ENCODE measurements around the gene APBA2.

APBA2 gene

DNA sequence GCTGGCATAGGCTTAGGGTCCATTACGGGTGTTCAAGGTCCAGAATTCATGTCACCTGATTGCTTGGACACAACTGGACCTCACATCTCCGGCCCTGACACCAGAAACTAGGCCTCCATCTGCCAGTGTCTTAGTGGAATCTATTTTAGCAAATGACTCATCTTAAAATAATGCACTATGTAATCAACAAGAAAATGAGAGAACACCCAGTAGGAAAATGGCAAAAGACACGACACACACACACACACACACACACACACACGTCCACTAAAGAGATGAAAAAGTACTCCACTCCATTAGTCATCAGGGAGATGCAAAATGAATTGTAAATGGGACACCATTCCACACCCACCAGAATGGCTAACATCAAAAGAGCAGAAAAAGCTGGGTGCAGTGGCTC, 11.2 kb downstream of the APBA2 start:
- no peak for DNase-seq (ENCODE audit: low read depth)

DNA sequence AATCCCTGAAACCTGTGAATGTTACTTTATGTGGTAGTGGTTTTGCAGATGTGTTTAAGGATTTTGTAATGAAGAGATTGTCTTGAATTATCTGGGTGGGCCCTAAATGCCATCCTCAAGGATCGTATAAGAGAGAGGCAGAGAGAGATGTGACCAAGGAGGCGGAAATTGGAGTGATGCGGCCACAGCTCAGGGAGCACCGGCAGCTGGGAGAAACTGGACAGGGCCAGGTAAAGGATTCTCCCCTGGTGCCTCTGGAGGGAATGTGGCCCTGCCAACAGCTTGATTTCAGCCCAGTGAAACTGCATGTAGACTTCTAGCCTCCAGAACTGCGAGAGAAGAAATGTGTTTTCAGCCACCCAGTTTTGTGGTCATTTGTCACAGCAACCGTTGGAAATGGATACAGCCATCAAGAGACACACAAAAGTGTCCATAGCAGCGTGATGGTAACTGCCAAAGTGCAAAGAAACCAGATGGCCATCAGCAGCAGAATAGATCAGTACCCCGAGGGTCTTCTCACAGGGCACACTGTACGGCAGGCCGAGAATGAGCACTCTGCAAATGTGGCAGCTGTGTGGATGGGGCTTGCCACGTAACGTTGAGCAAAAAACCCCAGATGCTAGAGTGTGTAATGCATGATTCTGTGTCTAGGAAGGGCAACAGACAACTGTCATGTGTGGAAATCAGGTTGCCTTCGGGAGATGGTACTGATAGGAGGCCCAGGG, 12.2 kb downstream of the APBA2 start:
- DNase-seq (ENCODE audit: low read depth), result no peak

DNA sequence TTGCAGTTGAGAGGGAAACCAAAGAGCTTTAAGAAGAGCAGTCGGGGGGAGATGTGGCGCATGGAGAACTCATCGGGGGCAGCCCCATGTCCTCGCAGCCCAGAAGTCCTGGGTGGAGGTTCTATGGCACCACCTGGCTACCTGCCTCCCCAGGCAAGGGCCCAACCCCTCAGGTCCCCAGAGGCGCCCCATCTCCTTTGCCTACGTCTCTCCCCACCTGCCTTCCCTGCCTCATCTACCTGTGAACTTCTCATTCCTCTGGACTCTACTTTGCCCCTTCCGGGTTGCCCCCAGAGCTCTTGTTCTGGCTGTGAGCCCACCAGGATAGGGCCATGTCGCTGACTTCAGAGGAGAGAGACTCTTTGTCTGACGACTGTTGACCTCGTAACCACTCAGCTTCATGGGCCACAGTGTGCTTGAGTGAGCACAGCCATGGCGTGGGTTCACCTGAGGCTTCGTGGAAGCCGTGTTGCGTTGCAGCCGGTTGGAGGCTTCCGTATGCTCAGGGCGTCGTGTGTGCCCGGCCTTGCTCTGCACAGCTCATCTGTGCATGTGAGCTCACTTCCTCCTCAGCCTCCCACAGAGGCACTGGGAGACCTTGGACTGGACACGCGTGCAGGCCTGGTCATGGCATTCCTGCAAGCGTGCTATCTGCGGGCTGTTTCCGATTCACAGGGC, 13.4 kb downstream of the APBA2 start:
- DNase-seq (ENCODE audit: low read depth), result no peak

DNA sequence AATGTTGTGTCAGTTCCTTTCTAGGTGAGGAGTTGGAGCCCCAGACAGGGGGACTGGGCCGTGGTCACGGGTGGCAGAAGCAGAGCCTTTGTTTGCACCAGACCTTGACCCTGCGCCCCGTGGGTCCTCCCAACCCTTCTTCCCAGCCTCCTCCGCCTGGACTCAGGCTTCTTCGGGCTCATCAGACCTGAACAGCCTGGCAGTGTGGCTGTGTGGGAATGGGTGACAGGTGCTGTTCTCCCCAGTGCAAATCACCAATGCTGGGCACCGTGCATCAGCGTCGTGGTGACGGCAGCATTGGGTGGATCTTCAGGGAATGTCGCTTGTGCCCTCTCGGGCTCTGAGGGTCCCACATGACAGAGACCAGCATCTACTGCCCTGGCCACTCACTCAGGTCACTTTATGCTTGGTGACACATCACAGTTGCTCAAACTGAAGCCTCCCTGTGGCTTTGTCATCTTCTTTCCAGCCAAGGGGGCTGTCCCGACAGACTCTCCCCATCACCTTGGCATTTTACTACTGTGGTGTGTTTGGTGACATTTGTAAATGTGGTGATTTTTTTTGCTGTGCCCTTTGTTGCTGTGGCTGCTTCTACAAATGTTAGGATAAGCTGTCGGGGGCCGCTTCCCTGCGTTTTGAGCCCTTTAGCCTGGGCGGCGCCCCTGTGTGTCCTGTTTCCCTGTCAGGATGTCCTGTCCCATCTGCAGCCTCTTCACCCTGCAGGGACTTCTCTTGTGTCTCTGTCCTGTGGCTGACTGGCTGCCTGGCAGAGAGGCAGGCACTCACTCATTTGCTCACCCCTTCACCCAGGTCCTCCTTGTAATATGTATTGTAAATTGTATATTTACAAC, 14.5 kb downstream of the APBA2 start:
- no peak for DNase-seq (ENCODE audit: low read depth)

DNA sequence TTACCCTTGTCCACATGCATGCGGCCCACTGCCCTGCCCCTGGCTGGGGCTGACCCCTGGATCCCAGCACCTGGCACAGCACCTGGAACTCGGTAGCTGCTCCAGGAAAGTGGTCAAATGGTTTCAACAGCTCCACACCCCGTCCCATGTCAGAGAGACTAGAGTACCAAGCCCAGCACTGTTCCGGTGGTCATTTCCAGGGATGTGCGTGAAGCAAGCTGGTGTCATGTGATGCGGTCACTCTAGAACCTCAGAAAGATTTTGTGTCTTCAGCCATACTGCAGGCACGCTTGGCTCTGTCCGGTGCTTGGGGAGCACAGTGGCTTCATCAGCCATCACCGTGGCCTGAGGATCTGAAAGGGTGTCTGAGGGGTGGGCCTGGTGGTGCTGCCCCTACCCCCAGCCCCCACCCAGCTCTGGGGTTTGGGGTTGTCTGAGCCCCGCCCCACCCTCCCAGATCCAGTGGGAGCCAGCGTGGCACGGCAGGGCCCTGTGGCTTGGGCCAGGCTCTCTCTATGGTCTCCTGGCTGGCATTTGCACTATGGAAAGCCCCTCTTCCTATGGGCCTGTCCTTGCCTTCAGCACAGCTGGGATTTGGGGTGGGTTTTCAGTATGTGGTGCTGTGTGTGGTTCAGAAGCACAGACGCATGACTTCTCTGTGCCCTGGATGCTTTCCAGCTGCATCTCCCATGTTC, 15.3 kb downstream of the APBA2 start:
- DNase-seq (ENCODE audit: low read depth), result no peak

DNA sequence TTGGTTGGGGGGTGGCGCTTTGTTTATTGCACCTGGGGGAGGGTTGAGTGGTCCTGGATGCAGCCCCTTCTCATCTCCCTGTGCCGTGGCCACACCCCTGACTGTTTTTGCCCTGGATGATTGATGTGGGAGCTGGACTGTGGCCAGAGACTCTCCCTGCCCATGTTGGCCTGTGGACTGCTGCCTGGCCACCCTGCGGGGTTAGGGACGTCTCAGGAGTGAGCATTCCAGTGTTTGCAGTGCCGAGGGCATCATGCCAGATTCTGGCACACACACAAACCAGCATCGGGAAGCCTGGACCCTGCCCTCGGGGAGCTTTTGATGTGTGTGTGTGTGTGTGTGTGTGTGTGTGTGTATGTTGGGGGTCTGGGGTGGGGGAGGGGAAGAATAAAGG, 15.8 kb downstream of the APBA2 start:
- no peak for DNase-seq (ENCODE audit: low read depth)

DNA sequence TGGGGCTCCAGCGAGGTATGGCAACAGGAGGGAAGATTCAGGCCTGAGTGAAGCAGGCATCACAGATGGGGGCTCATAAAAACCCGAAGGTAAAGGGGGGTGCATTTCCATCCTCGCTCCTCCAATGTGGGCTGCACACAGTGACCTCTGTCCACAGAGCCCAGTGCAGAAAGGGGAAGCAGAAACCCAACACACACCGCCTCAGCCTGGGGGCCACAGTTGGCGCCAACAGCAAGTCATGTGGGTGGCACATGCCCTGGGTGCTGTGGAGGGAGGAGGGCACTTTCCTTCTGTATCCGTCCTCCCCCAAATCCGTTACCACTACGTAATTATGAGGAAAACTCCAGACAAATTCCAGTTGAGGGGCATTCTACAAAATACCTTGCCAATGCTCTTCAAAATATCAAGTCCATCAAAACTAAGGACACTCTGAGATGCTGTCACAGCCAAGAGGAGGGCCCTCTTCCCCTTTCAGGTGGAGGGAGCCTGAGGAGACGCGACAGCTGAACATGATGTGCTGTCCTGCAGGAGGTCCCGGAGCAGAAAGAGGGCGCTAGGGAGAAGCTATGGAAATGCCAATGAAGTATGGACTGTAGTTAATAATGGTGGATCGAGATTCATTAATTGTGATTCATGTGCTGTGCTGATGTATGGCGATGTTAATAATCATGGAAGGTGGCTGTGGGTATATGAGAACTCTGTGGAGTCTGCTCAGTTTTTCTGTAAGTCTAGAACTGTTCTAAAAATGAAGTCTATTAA, 16.4 kb downstream of the APBA2 start:
- no peak for DNase-seq (ENCODE audit: low read depth)

DNA sequence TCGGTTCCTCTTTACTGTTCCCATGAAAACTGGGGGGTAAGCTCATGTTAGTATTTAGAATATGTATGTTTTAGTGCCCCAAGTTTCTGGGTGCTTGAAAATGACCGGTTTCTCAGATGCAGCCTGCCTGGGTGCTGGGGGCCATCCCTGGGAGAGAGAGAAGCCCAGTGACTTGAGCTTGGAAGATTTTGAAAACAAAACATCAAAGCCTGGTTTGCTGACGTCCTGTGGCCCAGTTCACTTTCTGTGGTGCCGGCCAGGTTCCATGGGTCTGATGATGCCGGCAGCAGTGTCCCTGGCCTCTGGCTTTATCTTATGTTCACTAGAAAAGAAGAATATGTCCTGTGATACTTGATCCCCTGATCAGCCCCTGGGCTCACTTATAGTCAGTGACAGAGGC, 17.1 kb downstream of the APBA2 start:
- no peak for DNase-seq (ENCODE audit: low read depth)

DNA sequence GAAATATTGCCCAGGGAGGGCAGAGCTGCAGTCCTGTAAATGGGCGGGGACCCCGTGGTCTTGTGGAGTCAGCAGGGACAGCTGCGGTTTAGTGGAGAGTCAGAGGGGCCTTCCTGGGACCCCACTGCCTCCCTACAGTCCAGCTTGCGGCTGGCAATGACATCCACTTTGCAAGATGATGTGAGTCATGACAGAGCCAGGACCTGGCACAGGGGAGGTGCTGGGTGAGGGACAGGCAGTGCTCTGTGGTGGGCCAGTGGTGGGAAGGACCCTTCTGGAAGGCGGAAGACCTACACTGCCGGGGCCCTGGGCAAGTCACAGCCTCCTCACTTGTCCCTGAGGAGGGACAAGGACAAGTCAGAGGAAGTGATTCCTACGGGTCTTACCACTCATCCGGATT, 17.8 kb downstream of the APBA2 start:
- DNase-seq (ENCODE audit: low read depth), result no peak

DNA sequence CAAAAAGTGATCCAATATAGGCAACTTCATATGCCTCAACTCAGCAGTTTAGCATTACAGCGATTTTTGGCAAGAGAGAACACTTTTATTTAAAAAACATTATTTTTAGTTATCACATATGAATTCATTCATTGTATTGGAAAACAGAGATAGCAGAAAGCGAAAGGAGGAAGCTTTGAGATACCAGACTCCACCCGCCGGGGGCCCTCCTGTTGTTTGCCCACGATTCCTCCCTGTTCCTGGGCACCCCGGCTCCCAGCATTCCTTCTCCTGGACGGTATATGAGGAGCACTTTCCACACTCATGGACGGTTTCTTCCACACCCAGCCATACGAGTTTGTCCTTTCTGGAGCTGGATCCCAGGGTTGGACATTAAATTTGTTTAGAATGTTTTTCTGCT, 18.2 kb downstream of the APBA2 start:
- no peak for DNase-seq (ENCODE audit: low read depth)

DNA sequence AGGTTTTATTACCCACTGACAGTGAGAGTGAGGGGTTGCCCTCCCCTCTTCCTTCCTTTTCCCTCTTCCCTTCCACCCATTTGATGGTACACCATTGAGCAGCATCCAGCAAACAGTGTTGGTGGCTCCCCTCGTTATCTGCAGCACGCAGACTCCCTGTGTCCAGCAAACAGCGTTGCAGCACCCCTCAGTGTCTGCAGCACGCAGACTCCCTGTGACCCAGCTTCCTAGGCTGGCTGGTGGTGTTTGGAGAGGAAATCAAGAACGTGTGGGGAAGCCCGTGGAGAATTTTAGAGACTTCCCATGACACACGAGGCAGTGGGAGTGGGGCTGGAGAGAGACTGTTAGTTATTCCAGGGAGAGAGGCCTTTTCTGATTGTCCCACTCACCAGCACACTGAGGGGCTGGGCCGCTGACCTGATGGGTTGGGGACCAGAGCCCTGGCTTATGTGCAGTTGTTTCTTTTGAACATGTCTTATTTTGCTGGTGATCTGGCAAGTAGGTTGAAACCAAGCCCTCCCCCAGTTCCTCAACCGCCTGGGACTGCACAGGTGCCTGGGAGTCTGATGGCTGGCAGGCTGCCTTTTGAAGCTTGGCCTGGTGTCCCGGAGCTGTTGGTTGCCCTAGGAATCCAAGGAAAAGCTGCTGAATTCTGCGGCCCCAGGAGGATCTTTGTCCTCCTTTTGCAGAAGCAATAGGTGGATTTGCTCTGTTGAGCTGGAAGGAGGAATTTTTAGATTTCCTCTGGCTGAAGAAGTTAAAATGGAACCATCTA, 19.0 kb downstream of the APBA2 start:
- no peak for DNase-seq (ENCODE audit: low read depth)

DNA sequence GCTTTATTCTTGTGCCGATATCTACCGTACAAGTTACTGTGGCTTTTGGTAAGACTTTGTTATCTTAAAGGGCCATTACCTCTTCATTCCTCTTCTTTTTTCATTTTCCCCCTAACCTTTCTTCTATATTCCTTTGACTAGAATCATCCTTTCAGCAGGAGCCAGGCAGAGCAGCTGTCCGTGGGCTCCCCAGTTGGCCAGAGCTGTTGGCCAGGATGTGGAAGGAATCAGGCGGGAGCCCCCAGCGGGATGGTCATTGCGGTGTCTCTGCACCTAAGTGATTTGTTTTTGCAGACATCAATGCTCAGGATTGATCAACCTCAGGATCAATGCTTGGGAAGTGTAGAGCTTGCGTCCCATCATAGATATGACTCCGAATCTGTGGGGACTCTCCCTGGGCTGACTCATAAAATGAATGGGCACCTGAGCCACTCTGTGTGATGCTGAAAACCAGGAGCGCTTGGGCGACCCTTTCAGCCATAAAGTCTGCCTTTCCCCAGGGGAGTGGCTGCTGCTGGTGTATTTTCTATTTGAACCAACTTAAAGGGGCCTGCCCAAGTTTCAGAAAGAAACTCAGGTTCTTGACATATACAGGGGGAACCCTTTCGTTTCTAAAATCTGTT, 21.7 kb downstream of the APBA2 start:
- no peak for DNase-seq (ENCODE audit: low read depth)

DNA sequence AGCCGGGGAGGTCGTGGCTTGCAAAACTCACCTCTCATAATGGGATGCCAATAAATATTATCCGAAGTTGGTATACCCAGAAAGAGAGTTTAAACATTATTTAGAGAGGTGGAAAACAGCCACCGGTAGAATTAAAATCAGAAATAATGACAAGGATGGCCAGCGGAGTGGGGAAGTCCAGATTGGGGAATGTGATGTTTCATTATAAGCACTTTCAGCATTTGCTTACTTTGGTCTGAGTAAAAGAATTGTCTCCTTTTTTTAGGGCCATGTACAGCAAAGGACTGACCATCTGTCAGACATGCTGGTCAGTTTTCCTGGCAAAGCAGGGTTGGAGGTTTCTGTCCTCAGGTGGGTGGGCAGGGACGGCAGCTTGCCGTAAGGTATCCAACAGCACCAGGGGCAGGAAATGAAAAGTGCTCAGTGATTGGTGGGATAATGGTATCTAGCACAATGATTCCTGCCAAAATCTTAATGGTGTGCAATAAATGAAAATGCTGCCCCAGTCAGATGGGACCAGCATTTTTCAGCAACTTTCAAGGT, 24.3 kb downstream of the APBA2 start:
- DNase-seq (ENCODE audit: low read depth), result no peak

DNA sequence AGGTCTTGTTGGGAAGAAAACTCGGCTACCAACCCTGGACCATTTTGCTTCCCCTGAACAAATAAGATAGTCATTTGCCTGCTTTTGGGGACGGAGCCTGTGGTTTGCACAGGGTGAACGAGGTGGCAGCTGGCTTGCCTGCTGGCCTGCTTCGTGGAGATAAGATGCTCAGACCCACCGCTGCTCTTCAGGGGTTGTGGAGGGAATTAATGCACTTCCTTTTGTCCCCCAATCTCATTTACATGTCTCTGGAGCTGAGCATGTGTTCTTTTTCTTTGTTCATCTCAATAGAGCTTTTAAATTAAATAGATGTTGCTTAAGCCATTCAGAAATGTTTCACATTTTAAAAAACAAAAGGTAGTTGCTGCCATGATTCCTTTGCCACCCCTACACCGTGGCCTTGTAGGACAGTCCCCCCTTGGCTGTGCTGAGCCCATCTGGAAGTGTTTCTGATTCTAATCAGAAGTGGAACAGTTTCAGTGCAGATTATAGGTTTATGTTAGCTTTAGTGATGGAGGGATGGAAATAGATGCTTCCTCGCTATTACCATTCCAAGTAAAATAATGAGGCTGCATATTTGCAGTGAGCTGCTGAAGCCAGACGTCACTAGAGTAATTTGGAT, 25.6 kb downstream of the APBA2 start:
- no peak for DNase-seq (ENCODE audit: low read depth)

DNA sequence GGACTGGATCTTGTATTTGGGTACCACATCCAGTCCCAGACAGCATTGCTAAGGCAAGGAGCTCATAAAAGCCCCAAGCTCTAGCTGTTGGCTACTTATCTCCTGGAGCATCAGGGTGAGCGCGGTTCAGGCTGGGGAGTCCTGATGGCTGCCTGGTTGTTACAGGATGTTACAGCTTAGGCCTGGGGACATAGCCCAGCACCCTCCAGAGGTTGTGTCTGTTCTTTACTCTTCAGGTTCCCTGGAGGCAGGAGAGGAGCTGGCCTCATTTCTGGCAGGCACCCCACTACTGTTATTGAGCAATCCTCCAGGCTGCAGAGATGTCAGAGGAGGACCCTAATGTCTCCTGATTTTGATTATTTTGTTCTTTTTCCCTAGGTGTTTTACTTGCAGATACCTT, 26.6 kb downstream of the APBA2 start:
- no peak for DNase-seq (ENCODE audit: low read depth)

DNA sequence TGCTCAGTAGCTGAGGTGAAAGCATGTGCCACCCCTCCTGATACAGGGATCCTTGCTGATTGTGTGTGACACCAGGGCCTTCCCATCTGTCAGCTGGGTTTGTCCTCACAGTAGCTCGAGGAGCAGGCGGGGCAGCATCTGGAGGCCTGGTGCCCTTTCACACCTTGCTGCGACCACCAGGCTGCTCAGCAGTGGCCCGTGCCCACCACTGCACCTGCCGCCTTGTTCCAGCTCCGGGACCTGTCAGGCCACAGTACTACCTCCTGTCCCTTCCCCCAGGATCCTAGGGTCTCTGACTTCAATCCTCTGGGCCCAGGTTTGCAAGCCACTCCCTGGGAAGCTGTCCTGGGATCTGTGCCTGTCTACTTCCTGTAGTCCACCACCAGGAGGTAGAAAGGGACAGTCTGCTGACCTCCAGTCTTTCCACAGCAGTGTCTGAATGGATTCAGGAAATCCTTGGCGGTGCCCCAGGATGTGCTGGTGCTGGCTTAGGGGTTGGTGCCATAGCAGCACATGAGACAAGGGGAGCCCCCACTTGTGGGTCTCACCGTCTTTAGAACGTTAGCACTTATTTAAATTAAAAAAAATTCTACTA, 27.5 kb downstream of the APBA2 start:
- DNase-seq (ENCODE audit: low read depth), result no peak

DNA sequence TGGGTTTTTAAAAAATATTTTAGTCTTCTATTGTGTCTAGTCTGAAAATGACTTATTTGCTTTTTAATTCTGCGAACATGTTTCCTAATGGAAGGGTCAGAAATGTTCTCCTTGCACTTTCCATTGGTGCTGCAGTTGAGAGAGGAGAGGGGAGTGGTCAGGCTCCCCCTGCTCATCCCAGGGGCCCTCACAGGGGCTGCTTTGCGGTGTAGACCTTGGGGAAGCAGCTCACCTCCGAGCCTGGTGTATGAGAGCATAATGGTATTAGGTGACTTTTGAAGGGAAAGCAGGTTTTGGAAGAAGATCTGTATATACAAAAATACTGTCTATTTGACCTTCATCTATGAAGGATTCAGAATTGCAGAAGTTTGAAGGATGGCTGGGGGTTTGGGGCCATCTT, 28.3 kb downstream of the APBA2 start:
- DNase-seq (ENCODE audit: low read depth), result no peak

DNA sequence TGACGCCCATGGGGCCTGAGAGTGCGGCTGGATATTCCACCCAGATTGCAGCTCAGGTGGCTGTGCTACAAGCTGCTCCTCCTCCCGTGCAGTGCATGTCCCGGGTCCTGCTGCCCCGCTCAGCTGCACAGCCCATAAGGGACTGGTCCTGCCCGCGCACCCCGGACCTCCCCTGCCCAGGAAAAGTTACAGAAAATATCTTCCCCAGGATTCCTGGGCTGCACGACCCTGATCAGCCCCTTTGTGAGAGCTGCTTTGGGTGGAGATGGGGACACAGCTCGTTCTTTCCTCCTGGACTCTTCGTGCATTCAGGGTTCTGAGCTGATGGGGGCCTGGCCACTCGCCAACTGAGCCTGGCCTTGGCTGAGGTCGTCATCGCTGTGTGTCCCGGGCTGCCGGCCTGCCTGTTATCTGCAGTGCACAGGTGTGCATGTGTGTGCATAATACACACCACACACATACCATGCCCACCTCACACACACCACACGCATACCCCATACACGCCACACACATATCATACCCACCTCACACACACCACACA, 28.8 kb downstream of the APBA2 start:
- DNase-seq (ENCODE audit: low read depth), result no peak
